ENCODE measurements around the gene SETDB2. TPM values are rescaled to one million over a fixed set of nuclear protein-coding genes. Genes with fewer than 3 reads are reported as not detected.

SETDB2 gene
- total and polyA plus RNA-seq, 2 of the 4 experiments (the other 2 are of a cell fraction) = 4.3 to 5.7 TPM

GRCh38 chr13:49410477-49410876 lies 33.6 kb upstream of the SETDB2 start:
- no peaks in the 10 kb centered on the region for H3K27me3 ChIP-seq (ENCODE audit: control insufficient read depth, insufficient read depth, low read length)
- no peak overlapping the region for H3K4me2 ChIP-seq (ENCODE audit: low read depth, low read length)
- H3K14ac ChIP-seq (replicated peaks; ENCODE audit: low read depth, low read length) = no peak overlapping the region
- CTCF ChIA-PET = no interaction called here
- H2AK9ac ChIP-seq (replicated peaks; ENCODE audit: low read depth, low read length, poor library complexity) = no peak overlapping the region
- no peak overlapping the region for H4K5ac ChIP-seq (ENCODE audit: low read depth, low read length)
- no peak overlapping the region for H3K23ac ChIP-seq (ENCODE audit: low read depth, low read length)
- H3K9ac ChIP-seq (ENCODE audit: low read depth, low read length) = no peak overlapping the region
- no peak for DNase-seq
- TF ChIP-seq FOS (IDR thresholded peaks at IDR 0.05; ENCODE audit: low read depth, low read length) = no peak
- TF ChIP-seq, protein P1, sequence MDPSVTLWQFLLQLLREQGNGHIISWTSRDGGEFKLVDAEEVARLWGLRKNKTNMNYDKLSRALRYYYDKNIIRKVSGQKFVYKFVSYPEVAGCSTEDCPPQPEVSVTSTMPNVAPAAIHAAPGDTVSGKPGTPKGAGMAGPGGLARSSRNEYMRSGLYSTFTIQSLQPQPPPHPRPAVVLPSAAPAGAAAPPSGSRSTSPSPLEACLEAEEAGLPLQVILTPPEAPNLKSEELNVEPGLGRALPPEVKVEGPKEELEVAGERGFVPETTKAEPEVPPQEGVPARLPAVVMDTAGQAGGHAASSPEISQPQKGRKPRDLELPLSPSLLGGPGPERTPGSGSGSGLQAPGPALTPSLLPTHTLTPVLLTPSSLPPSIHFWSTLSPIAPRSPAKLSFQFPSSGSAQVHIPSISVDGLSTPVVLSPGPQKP (IDR thresholded peaks at IDR 0.05; ENCODE audit: borderline replicate concordance, low read depth, low read length) = no peak
- no peak for TF ChIP-seq CTCF (conservative IDR thresholded peaks at IDR 0.05; ENCODE audit: low read depth, low read length)
- no peak for TF ChIP-seq CHD1 (IDR thresholded peaks at IDR 0.05; ENCODE audit: low read depth, low read length)
- TF ChIP-seq MXI1 (IDR thresholded peaks at IDR 0.05; ENCODE audit: borderline replicate concordance, low read depth, low read length) = no peak
- no peak for TF ChIP-seq MAFK (IDR thresholded peaks at IDR 0.05; ENCODE audit: low read depth, low read length)
- TF ChIP-seq BHLHE40 (IDR thresholded peaks at IDR 0.05; ENCODE audit: low read depth, low read length) = no peak
- TF ChIP-seq RAD21 (IDR thresholded peaks at IDR 0.05; ENCODE audit: low read length) = no peak
- no peak for TF ChIP-seq RFX5 (IDR thresholded peaks at IDR 0.05; ENCODE audit: low read depth, low read length)
- no peak for TF ChIP-seq RCOR1 (IDR thresholded peaks at IDR 0.05; ENCODE audit: insufficient replicate concordance, low read length)
- TF ChIP-seq CEBPB (IDR thresholded peaks at IDR 0.05; ENCODE audit: low read depth, low read length) = no peak
- no peak for TF ChIP-seq NFE2L2 (IDR thresholded peaks at IDR 0.05; ENCODE audit: low read depth, low read length)
- no peak for TF ChIP-seq POLR2A (IDR thresholded peaks at IDR 0.05; ENCODE audit: low read depth, low read length)
- no peak for TF ChIP-seq USF2 (IDR thresholded peaks at IDR 0.05; ENCODE audit: low read depth, low read length)
- TF ChIP-seq MAZ (IDR thresholded peaks at IDR 0.05; ENCODE audit: borderline replicate concordance, low read depth, low read length) = no peak
- TF ChIP-seq SMC3 (IDR thresholded peaks at IDR 0.05; ENCODE audit: low read depth, low read length) = no peak
- no peak overlapping the region for H4K91ac ChIP-seq (ENCODE audit: insufficient read depth, low read depth, low read length)
- POLR2A ChIA-PET (ENCODE audit: unreplicated experiment) = no interaction called here
- no peak overlapping the region for H3K4me3 ChIP-seq (ENCODE audit: insufficient read depth, low read depth, low read length)
- H3K79me1 ChIP-seq (ENCODE audit: low read depth in 1 of 2, low read length in 2 of 2) = no peaks in the 10 kb centered on the region
- no peak overlapping the region for H2BK15ac ChIP-seq (ENCODE audit: low read depth, low read length)
- no peak overlapping the region for H3K27ac ChIP-seq (ENCODE audit: insufficient read depth, low read length)
- no peak for ATAC-seq (ENCODE audit: low read depth)
- no peak overlapping the region for H4K8ac ChIP-seq (ENCODE audit: low read depth in 2 of 2, low read length in 2 of 2)
- no peaks in the 10 kb centered on the region for H4K20me1 ChIP-seq (ENCODE audit: insufficient read depth, low read length)
- intact Hi-C loops (cut with micrococcal nuclease) = no loop called here
- no peaks in the 10 kb centered on the region for H3K36me3 ChIP-seq (ENCODE audit: control insufficient read depth, insufficient read depth, low read length)
- H2BK5ac ChIP-seq (ENCODE audit: low read depth, low read length, poor library complexity, severe bottlenecking) = no peak overlapping the region
- H3K4ac ChIP-seq (ENCODE audit: low read depth, low read length) = no peak overlapping the region
- H2BK120ac ChIP-seq (ENCODE audit: low read depth, low read length) = no peak overlapping the region
- H3K4me1 ChIP-seq (ENCODE audit: control insufficient read depth, insufficient read depth, low read length) = no peaks in the 10 kb centered on the region
- H3K9me1 ChIP-seq (ENCODE audit: insufficient read depth, low read length) = no peaks in the 10 kb centered on the region; the same call in 1 of the 2 replicates
- H2AK5ac ChIP-seq (ENCODE audit: low read depth, low read length) = no peak overlapping the region
- dilution Hi-C loops (cut with HindIII; ENCODE audit: low sequenced_read_pairs, unreplicated experiment) = no loop called here
- H2BK20ac ChIP-seq (ENCODE audit: low read depth, low read length) = no peak overlapping the region
- H2AFZ ChIP-seq (replicated peaks; ENCODE audit: low read length, poor library complexity) = no peak overlapping the region
- no peak overlapping the region for H3K18ac ChIP-seq (ENCODE audit: low read depth, low read length)
- in situ Hi-C loops (cut with MboI; ENCODE audit: low sequenced_read_pairs) = no loop called here
- H3K9me3 ChIP-seq (ENCODE audit: control insufficient read depth, insufficient read depth, low read length) = peaks cover under 1% of the 10 kb centered on the region; the same call in 1 of the 2 replicates
- BruUV-seq (replicated peaks) = no TSS peak
- H3K56ac ChIP-seq (ENCODE audit: extremely low read depth, insufficient read depth, low read length) = no peak overlapping the region

Measured in IMR-90 (cell line).